ENCODE measurements around the gene CREB3L1.

GRCh38 chr11:46290011-46290410 is 12.5 kb downstream of the CREB3L1 start:
- TF ChIP-seq CTCF (IDR thresholded peaks at IDR 0.05) = no peak
- no peak for TF ChIP-seq POLR2A (IDR thresholded peaks at IDR 0.05; ENCODE audit: low read depth)

Measured in esophagus muscularis mucosa (tissue), 3 donors.